BJ (cell line): ENCODE results near the gene SCYGR3. TPM values are rescaled to one million over a fixed set of nuclear protein-coding genes. Genes with fewer than 3 reads are reported as not detected.

ENCODE experiments used
- CTCF ChIA-PET: fragments of 350-600 bp; formaldehyde crosslinking; extraction: SDS; loops from one replicate; lab custom pipeline; 2021; ENCODE audit warnings: antibody characterized with exemption, inconsistent platforms; lab: Yijun Ruan, JAX
- POLR2A ChIA-PET: fragments of 300-600 bp; sonication (Branson Sonifier 250); formaldehyde crosslinking; extraction: SDS; loops from one replicate; lab custom pipeline; 2021; ENCODE audit warnings: antibody characterized with exemption; lab: Charles Lee
- DNase-seq: peaks from one replicate; pipeline ENCODE4 v3.0.0-alpha.2; 2011; ENCODE audit warnings: low read depth
- H3K27me3 ChIP-seq: 2 replicates; pipeline ENCODE4 v1.6.0; 2011; ENCODE audit warnings: low read length; ENCODE audit not compliant: control insufficient read depth, insufficient read depth
- H3K36me3 ChIP-seq: 2 replicates; pipeline ENCODE4 v1.5.1; 2011; ENCODE audit warnings: low read length; ENCODE audit not compliant: control insufficient read depth, insufficient read depth
- H3K4me3 ChIP-seq: 2 replicates; pipeline ENCODE4 v1.5.1; 2011; ENCODE audit warnings: low read depth, mild to moderate bottlenecking, control low read depth, low read length
- polyA plus RNA-seq: library from polyadenylated mRNA; depleted of rRNA; stranded (reverse); fragments of >200 nt; gene quantifications from 2 replicates; pipeline ENCODE4 v1.2.3, GENCODE V29; 2011
- TF ChIP-seq, protein P1 (sequence below): IDR thresholded peaks from 2 replicates; pipeline ENCODE4 v1.5.1; 2011; ENCODE audit warnings: low read depth, mild to moderate bottlenecking, control low read depth, inconsistent platforms, low read length, moderate library complexity; ENCODE audit not compliant: insufficient read depth

Gene SCYGR3
- polyA plus RNA-seq, 1 experiment, result not detected

DNA sequence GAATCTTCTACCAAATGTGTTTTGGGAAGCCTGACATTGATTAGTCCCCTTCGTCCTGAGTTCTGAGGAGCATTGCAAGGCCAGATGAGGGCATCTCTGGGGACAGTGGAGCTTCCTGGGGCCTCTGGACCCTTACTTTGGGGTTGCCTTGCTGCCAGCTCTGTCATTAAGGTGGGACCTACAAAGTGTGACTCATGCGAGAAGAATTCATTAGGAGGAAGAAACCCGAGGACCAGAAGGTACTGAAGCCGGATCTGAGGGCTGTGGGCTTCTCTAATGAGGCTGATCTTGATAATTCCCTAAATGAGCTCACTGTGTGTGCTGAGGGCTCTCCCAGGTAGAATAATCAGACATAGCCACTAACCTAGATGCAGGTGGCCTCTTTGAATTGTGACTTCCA lies 16.6 kb downstream of the SCYGR3 start:
- H3K27me3 ChIP-seq, result no peaks in the 10 kb centered on the region; the same call in 1 of the 2 replicates
- CTCF ChIA-PET, result no interaction called here
- DNase-seq, result no peak
- TF ChIP-seq, protein P1, sequence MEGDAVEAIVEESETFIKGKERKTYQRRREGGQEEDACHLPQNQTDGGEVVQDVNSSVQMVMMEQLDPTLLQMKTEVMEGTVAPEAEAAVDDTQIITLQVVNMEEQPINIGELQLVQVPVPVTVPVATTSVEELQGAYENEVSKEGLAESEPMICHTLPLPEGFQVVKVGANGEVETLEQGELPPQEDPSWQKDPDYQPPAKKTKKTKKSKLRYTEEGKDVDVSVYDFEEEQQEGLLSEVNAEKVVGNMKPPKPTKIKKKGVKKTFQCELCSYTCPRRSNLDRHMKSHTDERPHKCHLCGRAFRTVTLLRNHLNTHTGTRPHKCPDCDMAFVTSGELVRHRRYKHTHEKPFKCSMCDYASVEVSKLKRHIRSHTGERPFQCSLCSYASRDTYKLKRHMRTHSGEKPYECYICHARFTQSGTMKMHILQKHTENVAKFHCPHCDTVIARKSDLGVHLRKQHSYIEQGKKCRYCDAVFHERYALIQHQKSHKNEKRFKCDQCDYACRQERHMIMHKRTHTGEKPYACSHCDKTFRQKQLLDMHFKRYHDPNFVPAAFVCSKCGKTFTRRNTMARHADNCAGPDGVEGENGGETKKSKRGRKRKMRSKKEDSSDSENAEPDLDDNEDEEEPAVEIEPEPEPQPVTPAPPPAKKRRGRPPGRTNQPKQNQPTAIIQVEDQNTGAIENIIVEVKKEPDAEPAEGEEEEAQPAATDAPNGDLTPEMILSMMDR, result no peak
- H3K36me3 ChIP-seq, result no peaks in the 10 kb centered on the region
- POLR2A ChIA-PET, result no interaction called here
- no peak overlapping the region for H3K4me3 ChIP-seq

DNA sequence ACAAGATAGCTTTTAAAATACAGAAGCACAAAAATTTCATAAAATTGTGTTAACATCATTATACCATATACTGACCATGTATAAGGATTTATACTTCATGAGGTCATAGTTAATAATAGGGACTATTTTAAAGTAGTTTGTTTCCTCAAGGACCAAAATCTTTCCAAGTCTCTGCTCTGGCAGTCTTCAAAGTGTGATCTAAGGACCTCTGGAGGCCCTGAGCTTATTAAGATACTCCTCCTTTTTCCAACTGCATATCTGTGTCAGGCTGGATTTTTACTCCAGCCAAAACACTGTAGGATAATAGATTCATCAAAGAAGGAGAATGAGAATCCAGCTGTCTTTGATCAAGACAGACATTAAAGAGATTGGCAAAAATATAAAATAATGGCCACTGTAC lies 17.6 kb downstream of the SCYGR3 start:
- CTCF ChIA-PET, result interaction anchor here (1.3 to 1.4 kb wide), 2 partner anchors 61 to 190 kb away, joined by 3 to 6 read pairs; no protein-coding TSS in a partner anchor
- TF ChIP-seq, protein P1, result no peak
- no peak overlapping the region for H3K4me3 ChIP-seq
- POLR2A ChIA-PET, result no interaction called here
- no peaks in the 10 kb centered on the region for H3K36me3 ChIP-seq
- no peak for DNase-seq
- H3K27me3 ChIP-seq, result no peaks in the 10 kb centered on the region; the same call in 1 of the 2 replicates

DNA sequence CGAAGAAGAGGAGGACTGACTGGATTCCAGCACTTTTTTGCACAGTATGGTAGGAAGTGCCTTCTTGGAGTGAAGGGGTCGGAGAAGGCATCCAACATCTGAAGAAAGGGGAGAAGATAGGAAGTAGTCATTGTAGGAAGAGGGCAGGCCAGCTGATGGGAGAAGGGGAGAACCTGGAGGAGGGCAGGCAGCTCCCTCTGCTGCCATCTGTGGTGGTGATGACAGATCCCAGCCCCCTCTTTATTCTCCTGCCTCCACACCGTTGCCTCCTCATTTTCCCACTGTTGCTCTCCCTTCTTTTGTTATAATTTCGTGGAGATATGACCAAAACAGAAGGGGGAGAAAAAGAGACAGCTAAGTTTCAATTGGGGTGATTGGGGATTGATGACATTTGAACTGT lies 18.8 kb downstream of the SCYGR3 start:
- no peak overlapping the region for H3K4me3 ChIP-seq
- DNase-seq, result no peak
- no peaks in the 10 kb centered on the region for H3K36me3 ChIP-seq
- TF ChIP-seq, protein P1, result 0 out of 2 replicates have a peak, but pooled peaks have one; percentile 2
- ChIA-PET CTCF (interaction anchor here (1.3 to 1.4 kb wide), 2 partner anchors 63 to 189 kb away, joined by 3 to 6 read pairs; no protein-coding TSS in a partner anchor), POLR2A (no interaction called here)
- H3K27me3 ChIP-seq, result no peaks in the 10 kb centered on the region; the same call in 1 of the 2 replicates

DNA sequence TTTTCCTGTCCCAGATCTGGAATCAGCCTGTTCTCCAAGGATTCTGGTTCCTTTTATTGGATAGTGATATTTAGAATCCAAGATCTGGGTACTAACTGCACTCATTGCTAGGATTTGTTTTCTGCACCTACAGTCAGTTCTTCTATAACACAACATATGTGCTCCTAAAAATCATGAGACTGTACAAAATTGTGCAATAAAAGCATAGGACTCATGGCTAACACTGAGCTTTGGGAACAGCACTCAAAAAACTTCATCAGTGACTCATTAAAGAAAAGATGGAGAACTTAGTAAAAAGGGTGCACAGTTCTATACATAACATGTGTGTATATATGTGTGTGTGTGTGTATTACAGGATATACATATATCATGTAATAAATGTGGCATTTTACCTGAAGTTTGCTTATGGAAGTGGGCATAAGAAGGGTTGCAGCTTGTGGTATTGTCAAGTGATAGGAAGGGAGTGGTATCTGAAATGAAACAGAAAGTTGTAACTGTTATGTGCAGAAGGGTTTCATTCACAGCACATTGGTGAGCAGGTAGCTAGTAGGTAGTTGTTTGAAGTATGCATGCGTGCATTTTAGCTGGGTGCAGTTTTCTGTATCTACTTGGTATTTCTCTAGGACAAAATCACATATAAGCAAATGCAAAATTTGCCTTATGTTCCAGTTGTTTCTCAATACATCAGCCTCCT lies 21.8 kb downstream of the SCYGR3 start:
- Histone ChIP-seq H3K27me3 (no peaks in the 10 kb centered on the region; the same call in 1 of the 2 replicates), H3K4me3 (no peak overlapping the region), H3K36me3 (no peaks in the 10 kb centered on the region)
- no peak for DNase-seq
- CTCF ChIA-PET, result no interaction called here
- POLR2A ChIA-PET, result no interaction called here
- TF ChIP-seq, protein P1, result no peak

DNA sequence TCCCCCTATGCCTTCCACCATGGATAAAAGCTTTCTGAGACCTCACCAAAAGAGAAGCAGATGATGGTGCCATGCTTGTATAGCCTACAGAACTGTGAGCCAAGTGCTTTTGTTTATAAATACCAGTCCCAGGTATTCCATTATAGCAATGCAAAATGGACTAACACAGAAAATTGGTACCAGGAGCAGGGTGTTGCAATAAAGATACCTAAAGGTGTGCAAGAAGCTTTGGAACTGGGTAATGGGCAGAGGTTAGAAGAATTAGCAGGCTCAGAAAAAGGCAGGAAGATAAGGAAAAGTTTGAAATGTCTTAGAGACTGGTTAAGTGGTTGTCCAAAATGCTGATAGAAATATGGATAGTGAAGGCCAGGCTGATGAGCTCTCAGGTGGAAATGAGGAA lies 32.3 kb downstream of the SCYGR3 start:
- Histone ChIP-seq H3K36me3 (no peaks in the 10 kb centered on the region), H3K4me3 (no peak overlapping the region), H3K27me3 (no peaks in the 10 kb centered on the region)
- ChIA-PET POLR2A (no interaction called here), CTCF (no interaction called here)
- DNase-seq, result no peak
- TF ChIP-seq, protein P1, result no peak
